DOHH2 (cell line): Measurements from ENCODE around the gene EPAS1.

Experiments used
- CTCF ChIP-seq: fragments of 200-600 bp; sonication (generic); IDR thresholded peaks from one replicate; pipeline ENCODE4 v1.5.1; 2014; ENCODE audit warnings: antibody characterized with exemption, mild to moderate bottlenecking, low read depth, low read length; ENCODE audit not compliant: poor library complexity, severe bottlenecking
- EZH2phosphoT487 ChIP-seq: fragments of 200-600 bp; sonication (generic); IDR thresholded peaks from 2 replicates; pipeline ENCODE4 v1.6.1; 2017; ENCODE audit warnings: borderline replicate concordance, mild to moderate bottlenecking, antibody characterized with exemption, low read length, moderate library complexity, mixed read lengths

DNA sequence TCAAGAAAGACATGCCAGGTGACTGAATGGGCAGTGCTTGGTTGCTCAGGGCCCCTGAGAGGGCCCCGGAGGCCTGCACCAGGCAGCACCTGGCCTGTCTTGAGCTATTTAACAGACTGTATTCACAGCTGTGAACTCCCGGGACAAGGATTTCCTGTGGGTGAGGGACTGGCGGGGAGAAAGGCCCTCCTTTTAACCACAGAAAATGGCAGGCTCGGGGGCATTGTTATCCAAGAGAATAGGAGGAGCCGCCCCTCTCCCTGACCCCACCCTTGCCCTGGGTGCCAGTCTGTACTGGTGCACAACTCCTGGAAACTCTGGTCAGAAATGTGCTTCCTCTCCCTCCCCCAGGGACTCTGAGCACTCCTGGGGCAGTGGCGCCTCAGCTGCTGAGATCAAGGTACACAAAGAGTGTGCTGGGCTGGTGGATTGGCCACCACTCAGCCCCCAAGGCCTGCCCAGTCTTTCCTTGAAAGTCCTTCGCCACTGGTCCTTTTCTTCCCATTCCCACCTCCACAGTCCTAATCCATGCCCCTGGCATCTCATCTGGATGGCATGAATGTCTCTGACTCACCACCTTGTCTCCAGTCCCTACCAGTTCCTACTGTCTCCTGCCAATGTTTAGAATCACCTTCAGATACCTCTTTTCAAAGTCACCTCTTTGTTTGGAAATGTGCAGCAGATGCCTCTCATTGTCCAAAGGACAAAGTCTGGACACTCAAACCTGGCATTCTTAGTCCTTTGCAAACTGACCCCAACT is 19.6 kb upstream of the EPAS1 start:
- TF ChIP-seq CTCF (no peak), EZH2phosphoT487 (no peak)
